Breast epithelium (tissue), 4 donors: ENCODE results near the gene KIF11. TPM values are rescaled to one million over a fixed set of nuclear protein-coding genes. Genes with fewer than 3 reads are reported as not detected.
A peak's percentile ranks its signal among the peaks of the same experiment; 100 is the strongest.

Source experiments
- DNase-seq, 2 donors: peaks; one replicate each; pipeline ENCODE4 v3.0.0-alpha.2; 2019; ENCODE audit warnings: low spot score in 2 of 2
- H3K27ac ChIP-seq, 2 donors: fragments of 200-600 bp; sonication (generic) in 1 of 2; one replicate each; pipeline ENCODE4 v1.5.1; 2016 to 2019; ENCODE audit warnings: mild to moderate bottlenecking in 1 of 2
- H3K27me3 ChIP-seq, 2 donors: fragments of 200-600 bp; sonication (generic) in 1 of 2; one replicate each; pipeline versions ENCODE4 v1.5.1 to v1.6.0; 2017 to 2019; ENCODE audit warnings: control low read depth in 1 of 2, mild to moderate bottlenecking in 1 of 2
- H3K36me3 ChIP-seq: fragments of 200-600 bp; one replicate; pipeline ENCODE4 v1.5.1; 2019
- H3K4me1 ChIP-seq, 2 donors: fragments of 200-600 bp; sonication (generic); one replicate each; pipeline ENCODE4 v1.5.1; 2016 to 2019; ENCODE audit warnings: control low read depth in 1 of 2
- H3K4me3 ChIP-seq, 3 donors: fragments of 200-600 bp; sonication (generic); 1 replicate in 2 of 3; 2 replicates in 1 of 3; pipeline ENCODE4 v1.5.1; 2016 to 2019; ENCODE audit warnings: mild to moderate bottlenecking in 3 of 3, moderate library complexity in 2 of 3
- H3K9me3 ChIP-seq, 2 donors: fragments of 200-600 bp; sonication (generic) in 1 of 2; one replicate each; pipeline ENCODE4 v1.5.1; 2016 to 2019; ENCODE audit warnings: control low read depth in 1 of 2
- CTCF ChIP-seq, 3 donors: fragments of 450-650 bp; IDR thresholded peaks; one replicate each; pipeline ENCODE4 v1.5.1; 2016 to 2017; ENCODE audit warnings: antibody characterized with exemption in 3 of 3, mild to moderate bottlenecking in 3 of 3, moderate library complexity in 3 of 3
- POLR2A ChIP-seq: fragments of 450-650 bp; IDR thresholded peaks from one replicate; pipeline ENCODE4 v1.6.1; 2016; ENCODE audit warnings: antibody characterized with exemption, mild to moderate bottlenecking, moderate library complexity
- POLR2AphosphoS5 ChIP-seq, 3 donors: sonication (generic); formaldehyde crosslinking; IDR thresholded peaks; one replicate each; pipeline ENCODE4 v1.6.1; 2017; ENCODE audit warnings: antibody characterized with exemption in 3 of 3
- intact Hi-C: fragments of 100-400 bp; cut with DNase I; formaldehyde crosslinking; loops from one replicate; pipeline ENCODE4 v1.15.1; 2023; ENCODE audit warnings: low total_unique reads
- total RNA-seq, 3 donors: library from RNA; depleted of rRNA; stranded (reverse); fragments of >200 nt; gene quantifications; one replicate each; pipeline ENCODE4 v1.1.0, GENCODE V29; 2016

The KIF11 gene
- 1 to 10 TPM in 2 of 3 donors, under 1 TPM in 1; 0.66 to 2.6 (median 1.6) TPM for total RNA-seq

DNA sequence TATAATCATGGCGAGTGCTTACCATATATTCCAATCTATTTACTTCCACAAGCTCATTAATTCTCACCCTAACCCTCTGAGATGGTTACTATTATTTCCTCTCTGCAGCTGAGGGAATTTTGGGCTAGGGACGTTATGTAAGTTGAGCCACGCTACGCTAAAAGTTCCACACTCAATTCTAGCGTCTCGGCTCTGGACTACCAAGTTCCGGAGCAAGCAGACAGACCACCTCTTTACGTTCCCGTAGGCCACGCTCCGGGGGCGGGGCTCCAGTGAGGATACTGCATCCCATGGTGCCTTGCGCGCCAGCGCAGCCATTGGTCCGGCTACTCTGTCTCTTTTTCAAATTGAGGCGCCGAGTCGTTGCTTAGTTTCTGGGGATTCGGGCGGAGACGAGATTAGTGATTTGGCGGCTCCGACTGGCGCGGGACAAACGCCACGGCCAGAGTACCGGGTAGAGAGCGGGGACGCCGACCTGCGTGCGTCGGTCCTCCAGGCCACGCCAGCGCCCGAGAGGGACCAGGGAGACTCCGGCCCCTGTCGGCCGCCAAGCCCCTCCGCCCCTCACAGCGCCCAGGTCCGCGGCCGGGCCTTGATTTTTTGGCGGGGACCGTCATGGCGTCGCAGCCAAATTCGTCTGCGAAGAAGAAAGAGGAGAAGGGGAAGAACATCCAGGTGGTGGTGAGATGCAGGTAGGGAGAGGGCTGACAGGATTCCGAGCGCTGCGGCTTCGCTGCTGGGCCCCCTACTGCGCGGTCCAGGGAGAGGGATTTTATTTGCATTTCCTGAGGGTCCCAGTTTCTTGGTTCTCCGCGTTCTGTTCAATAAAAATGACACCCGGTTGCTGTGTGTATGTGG lies at the start of gene KIF11:
Gene KIF11, plus strand, starts transcription at position 370 of the 858 bp plus-strand sequence. Its CDS starts 246 bp downstream, at position 616.
- intact Hi-C loops = no loop called here
- peak within 1 kb of the TSS; percentile 95 to 97 for H3K27ac ChIP-seq

DNA sequence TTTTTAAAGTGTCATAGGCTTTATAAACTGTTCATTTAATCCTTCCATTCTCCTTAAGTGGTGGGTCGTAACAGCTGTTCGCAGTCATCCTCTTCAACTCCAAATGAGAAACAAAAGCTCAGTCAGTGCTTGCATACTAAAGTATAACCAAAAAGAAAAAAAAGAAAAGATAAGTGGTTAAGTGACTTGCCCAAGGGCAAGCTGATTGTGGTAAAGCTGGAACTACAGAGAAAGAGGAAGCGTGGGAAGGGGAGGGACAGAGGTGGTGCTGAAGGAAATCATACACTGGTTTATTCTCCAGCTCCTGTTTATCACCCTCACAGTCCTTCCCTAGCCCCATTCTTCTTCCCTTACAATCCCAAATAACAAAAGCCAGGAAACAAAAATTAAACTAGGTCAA lies 48.6 kb upstream of the KIF11 start:
- no peaks in the 10 kb centered on the region for H3K9me3 ChIP-seq
- no peaks in the 10 kb centered on the region for H3K4me1 ChIP-seq
- no peaks in the 10 kb centered on the region for H3K36me3 ChIP-seq
- no peak for TF ChIP-seq POLR2AphosphoS5 (IDR thresholded peaks at IDR 0.05)
- TF ChIP-seq POLR2A = no peak
- no peak for TF ChIP-seq CTCF (IDR thresholded peaks at IDR 0.05)
- intact Hi-C loops = no loop called here
- DNase-seq = no peak
- no peak overlapping the region for H3K4me3 ChIP-seq
- H3K27me3 ChIP-seq = no peaks in the 10 kb centered on the region
- H3K27ac ChIP-seq = no peak overlapping the region

More for the DNA sequence above, at the start of gene KIF11:
- DNase-seq = peak; percentile 97
- no peaks in the 10 kb centered on the region for H3K4me1 ChIP-seq
- H3K9me3 ChIP-seq = no peaks in the 10 kb centered on the region
- H3K4me3 ChIP-seq = peak within 1 kb of the TSS; percentile 64 to 78 (median 74)
- no peaks in the 10 kb centered on the region for H3K27me3 ChIP-seq
- no peaks in the 10 kb centered on the region for H3K36me3 ChIP-seq
- no peak for TF ChIP-seq CTCF (IDR thresholded peaks at IDR 0.05)
- peak; percentile 81 to 92 (median 91) for TF ChIP-seq POLR2AphosphoS5 (IDR thresholded peaks at IDR 0.05)
- peak; percentile 82 for TF ChIP-seq POLR2A

- intact Hi-C loops = no loop called here
- DNase-seq = no peak
- Histone ChIP-seq H3K36me3 (no peaks in the 10 kb centered on the region), H3K27me3 (no peaks in the 10 kb centered on the region), H3K4me3 (no peak overlapping the region), H3K4me1 (no peaks in the 10 kb centered on the region), H3K27ac (no peak overlapping the region), H3K9me3 (no peaks in the 10 kb centered on the region)
- TF ChIP-seq POLR2A = no peak
- no peak for TF ChIP-seq POLR2AphosphoS5 (IDR thresholded peaks at IDR 0.05)
- TF ChIP-seq CTCF (IDR thresholded peaks at IDR 0.05) = no peak
Measured at GRCh38 chr10:92545556-92545955, 47.4 kb upstream of the KIF11 start.

DNA sequence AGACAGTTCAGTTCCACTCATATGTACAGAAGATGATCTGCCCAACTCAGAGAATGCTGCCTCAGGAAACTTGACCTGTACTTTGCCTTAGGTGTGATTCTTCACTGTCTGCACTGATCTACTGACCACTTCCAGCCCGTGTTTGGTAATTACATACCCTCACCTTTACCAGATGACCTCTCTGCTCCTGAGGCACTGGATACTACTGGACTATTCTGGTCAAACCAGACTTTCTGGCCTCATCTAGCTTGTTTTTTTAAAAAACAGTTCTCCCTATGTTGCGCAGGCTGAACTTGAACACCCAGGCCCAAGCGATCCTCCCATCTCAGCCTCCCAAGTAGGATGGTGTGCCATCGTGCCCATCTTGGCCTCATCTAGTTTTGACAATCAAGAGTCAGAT lies 45.3 kb upstream of the KIF11 start:
- H3K4me1 ChIP-seq = no peaks in the 10 kb centered on the region
- TF ChIP-seq POLR2AphosphoS5 (IDR thresholded peaks at IDR 0.05) (no peak), POLR2A (no peak), CTCF (IDR thresholded peaks at IDR 0.05) (no peak)
- no peaks in the 10 kb centered on the region for H3K27me3 ChIP-seq
- no peak overlapping the region for H3K27ac ChIP-seq
- H3K4me3 ChIP-seq = no peak overlapping the region
- no peak for DNase-seq
- no peaks in the 10 kb centered on the region for H3K9me3 ChIP-seq
- intact Hi-C loops = no loop called here
- no peaks in the 10 kb centered on the region for H3K36me3 ChIP-seq

DNA sequence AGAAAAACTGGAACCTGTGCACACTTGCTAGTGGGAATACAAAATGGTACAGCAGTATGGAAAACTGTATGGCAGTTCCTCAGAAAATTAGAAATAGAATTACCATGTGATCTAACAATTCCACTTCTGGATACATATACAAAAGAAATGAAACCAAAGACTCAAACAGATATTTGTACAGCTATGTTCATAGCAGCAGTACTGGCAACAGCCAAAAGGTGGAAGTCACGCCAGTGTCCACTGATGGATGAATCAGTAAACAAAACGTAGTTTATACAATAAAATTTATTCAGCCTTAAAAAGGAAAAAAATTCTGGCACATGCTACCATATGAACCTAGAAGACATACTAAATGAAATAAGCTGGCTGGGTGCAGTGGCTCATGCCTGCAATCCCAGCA lies 42.0 kb upstream of the KIF11 start:
- peaks cover 12 to 14% of the 10 kb centered on the region in 2 donors for H3K9me3 ChIP-seq
- no peaks in the 10 kb centered on the region for H3K36me3 ChIP-seq
- H3K4me1 ChIP-seq = no peaks in the 10 kb centered on the region
- TF ChIP-seq POLR2A = no peak
- intact Hi-C loops = no loop called here
- H3K4me3 ChIP-seq = no peak overlapping the region
- no peak for DNase-seq
- no peak overlapping the region for H3K27ac ChIP-seq
- H3K27me3 ChIP-seq = no peaks in the 10 kb centered on the region
